NAMALWA (cell line): ENCODE data around the gene LPP.

Experiments used
- DNase-seq: peaks from one replicate; pipeline ENCODE4 v3.0.0-alpha.2; 2015; ENCODE audit warnings: low spot score

Gene LPP

DNA sequence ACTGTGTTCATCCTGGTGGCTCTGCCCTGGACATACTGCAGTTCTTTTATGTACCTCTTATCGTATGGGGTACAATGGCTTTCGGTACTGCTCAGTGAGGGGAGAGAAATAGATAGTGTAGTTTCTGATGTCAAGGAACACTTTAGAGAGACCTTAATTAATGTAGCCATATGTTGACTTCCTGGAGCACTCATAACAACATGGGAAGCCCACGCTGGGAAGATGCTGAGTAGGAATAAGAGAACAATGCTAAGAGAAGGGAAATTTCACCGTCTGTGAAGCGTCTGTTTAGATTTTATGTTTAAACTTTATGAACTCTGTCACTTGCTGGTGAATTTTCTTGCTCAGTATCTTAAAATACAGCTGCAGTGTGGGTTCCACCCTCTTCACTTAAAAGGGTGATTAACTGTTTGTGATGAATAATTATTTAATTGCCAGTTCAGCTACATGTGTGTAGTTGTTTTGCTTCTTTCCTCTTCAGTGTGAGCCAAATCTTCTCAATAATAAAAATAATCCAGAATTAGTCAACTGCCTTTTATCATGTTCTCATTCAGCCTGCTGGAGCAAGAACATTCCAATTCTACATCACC, 644.7 kb downstream of the LPP start:
- no peak for DNase-seq

DNA sequence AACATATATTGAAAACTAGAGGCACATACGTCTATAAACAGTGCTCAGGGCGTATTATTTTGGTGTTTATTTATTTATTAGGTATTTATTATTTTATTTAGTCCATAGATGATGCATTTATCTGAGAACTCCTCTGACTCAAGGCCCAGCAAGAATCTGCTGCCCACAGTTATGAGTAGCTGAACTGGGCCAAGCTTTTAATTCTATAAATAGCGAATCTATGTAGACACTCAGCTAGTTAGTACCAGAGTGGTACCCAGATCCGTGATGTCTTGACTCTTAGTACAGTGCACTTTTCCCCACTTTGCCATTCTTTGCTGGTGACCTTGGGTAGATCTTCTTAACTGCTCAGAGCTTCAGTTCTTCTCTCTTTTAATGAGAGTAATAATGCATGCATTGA, 647.4 kb downstream of the LPP start:
- DNase-seq: no peak

DNA sequence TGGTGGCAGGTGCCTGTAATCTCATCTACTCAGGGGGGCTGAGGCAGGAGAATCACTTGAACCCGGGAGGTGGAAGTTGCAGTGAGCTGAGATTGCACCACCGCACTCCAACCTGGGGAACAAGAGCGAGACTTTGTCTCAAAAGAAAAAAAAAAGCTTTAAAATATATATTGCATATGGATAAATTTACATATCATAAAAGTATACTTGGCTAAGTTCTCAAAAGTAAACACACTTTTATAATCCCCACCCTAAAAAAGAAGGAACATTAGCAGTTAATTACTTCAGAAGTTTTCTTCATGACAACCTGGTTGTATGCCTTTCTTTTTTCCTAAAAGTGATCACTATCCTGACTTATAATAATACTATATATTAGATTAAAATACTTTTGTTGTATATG, 648.7 kb downstream of the LPP start:
- DNase-seq: no peak

- DNase-seq: peak; percentile 28
Measured at GRCh38 chr3:188807006-188807405, 653.0 kb downstream of the LPP start.

DNA sequence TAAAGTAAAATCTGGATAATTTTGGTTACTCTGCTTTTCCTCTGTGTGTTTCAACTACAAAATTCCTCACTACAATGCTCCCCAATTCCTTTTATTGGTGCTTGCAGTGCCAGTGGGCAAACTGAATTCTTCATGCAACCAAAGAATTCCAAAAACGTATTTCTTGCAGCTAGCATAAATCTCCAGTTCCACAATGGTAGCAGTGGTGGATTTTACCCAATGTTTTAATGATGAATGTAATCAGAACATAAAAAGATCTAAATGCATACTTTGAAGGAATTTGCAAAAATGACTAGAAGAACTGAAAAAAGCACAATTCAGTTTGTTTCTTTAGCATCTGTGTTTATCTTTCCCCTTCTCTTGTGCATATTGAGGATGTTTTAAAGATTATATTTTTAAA, 658.2 kb downstream of the LPP start:
- DNase-seq: no peak

- no peak for DNase-seq
Measured at GRCh38 chr3:188814581-188814980, 660.6 kb downstream of the LPP start.

- no peak for DNase-seq
Measured at GRCh38 chr3:188817103-188817934, 663.4 kb downstream of the LPP start.

GRCh38 chr3:188817935-188818269, 663.9 kb downstream of the LPP start:
- DNase-seq: no peak

GRCh38 chr3:188818282-188818681, 664.3 kb downstream of the LPP start:
- DNase-seq: no peak

DNA sequence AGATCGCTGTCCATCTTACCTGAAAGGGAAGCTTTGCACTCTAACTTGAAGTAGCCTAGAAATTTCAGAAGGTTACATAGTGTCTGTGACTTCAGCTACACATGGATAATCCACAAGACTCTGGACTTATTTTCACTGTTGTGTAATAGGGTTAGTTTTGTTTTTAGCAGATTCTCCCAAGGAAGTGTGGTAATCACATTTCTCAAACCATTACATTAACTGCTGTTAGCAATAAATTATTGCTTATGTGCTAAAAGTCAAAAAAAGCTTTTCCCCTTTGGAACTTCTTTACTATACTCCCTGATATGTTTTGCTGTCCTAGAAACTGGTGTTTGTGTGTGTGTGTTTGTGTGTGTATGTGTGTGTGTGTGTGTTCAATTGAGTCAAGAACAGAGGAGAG, 666.0 kb downstream of the LPP start:
- DNase-seq: no peak

GRCh38 chr3:188822004-188822403, 668.0 kb downstream of the LPP start:
- no peak for DNase-seq

DNA sequence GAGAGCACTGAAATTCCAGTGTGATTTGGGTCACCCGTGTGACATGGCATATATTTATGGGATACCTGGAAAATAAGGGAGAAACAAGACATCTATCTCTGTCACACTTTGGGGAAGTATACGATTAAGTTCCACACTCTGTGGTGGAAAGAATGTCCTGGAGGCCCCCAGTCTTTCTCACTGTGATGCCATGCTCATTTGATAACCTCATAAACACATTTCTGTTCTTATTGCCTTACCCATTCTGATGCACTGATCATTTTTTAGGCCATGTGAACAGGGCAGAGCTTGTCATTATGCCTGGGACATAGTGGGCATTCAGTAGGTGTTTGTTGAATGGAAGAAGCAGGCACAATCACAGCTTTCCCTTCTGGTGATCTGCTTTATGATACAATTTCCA, 668.5 kb downstream of the LPP start:
- DNase-seq: no peak

DNA sequence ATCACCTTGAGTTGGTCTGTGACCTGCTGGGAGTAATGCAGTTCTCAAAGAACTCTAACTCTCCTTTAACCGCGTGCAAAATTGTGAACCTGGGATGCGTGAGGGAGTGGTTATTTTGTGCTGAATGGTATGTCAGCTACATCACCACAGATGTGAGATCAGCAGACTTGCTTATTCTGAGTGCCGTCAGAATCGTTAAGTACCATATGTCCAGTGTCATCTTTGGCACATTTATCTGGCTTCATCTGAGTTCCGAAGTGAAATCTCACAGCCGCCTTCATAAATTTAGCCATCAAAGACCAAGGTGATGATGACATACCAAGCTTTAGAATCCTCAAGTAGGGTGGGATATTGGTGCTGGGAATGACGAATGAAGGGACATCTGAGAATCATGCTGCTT, 670.6 kb downstream of the LPP start:
- no peak for DNase-seq

GRCh38 chr3:188825901-188826300, 671.9 kb downstream of the LPP start:
- no peak for DNase-seq

GRCh38 chr3:188826574-188826973, 672.6 kb downstream of the LPP start:
- no peak for DNase-seq

DNA sequence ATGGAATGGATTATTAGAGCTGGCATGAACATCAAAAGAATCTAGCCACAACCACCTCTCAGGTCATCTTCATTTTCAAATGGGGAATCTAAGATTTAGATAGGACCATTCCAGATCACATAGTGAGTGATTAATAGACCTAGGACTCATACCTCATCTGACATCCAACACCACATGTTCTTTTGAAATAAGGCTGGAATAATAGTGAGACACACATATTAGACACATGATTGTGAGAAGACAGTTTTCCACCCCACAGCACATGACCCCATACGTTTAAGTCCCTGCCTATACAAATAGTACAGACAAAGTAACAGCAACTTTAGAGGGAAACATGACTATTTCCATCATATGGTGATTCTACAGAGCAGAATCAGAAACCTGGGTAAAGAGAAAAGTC, 673.1 kb downstream of the LPP start:
- no peak for DNase-seq

DNA sequence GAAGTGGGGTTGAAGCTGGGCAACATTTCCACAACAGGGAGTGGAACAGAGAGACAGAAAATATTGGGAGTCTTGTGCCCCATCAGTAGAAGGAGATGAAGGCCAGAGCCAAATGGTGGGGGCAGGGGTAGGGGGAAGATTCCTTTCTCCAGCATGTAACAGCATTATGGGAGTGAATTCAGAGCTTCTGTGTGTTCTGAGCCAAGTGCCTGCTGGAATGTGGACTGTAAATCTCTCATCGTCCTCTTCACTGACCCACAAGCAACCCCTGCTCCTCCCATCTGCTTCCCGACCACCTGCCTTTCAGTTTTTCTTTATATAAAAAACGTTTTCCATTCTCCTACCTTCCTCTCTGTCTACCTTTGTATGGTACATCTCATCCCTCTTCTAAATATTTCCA, 673.6 kb downstream of the LPP start:
- DNase-seq: no peak

DNA sequence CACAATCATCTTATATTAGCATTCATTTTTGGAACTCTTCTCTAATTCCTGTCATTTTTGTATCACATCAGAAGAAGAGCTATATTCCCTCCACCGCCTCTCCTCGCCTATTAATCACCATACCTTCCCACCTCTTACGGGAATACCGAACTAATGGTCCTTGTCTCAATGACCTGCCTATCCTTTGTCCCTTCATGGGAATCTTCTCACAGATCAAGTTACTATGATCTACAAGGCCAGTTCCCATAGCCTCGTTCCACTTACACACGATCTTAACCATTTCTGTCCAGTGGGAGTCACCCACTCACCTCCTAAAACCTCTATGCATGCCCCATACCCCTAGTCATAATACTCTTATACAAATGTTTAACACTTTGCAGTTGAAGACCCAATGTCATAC, 675.2 kb downstream of the LPP start:
- DNase-seq: no peak

- no peak for DNase-seq
Measured at GRCh38 chr3:188829576-188829975, 675.6 kb downstream of the LPP start.

GRCh38 chr3:188830893-188831292, 676.9 kb downstream of the LPP start:
- peak; percentile 15 for DNase-seq

DNA sequence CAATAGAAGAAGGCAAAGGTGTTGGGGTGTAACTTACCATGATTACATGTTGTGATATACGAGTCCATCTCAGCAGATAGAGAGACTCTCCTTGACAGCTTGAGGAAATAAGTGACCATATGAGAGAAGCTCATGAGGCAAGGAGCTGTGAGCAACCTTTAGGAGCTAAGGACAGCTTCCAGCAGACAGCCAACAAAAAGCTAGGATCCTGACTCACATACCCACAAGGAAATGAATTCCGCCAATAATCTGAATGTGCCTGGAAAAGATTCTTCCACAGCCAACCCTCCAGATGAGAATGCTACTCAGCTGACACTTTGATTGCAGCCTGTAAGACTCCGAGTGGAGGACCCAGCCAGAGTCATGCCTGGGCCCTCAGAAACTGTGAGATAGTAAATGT, 678.2 kb downstream of the LPP start:
- no peak for DNase-seq

DNA sequence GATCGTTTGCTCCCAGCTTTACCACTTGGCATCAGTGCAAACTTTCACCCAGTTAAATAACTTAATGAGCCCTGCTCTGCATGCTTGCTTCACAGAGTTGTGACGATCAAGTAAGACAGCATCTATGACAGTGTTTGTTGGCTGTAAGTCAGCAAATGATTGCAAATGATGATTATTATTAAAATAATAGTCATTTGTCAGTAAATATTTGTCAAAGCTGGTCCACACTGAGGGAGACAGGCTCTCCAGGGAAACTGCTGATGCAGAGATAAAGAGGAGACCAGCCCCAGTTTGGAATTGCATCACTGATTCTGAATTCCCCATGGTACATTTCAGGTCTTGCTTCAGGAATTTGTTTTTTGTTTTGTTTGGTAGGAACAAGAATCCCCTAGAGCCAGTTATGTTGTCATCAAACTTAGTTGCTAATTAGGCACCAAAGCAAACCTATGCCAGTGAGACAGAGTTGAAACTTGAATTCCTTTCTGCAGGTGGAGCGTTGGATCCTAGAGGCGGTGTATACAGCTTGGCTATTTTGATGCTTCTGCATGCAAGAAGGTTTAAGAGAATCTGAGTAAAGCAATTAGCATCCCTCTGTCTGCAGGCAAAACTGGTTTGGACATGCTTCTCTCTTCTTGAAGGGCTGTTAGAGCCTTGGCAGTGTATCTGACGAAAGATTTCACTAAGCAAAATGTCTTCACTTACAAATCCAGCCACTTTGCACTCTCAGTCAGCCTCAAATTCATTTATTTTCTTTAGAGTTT, 679.2 kb downstream of the LPP start:
- no peak for DNase-seq

- DNase-seq: peak; percentile 23
Measured at GRCh38 chr3:188834349-188834748, 680.4 kb downstream of the LPP start.
